Chondrocyte (in vitro differentiated cells): ENCODE data around the gene CXCR5. TPM values are rescaled to one million over a fixed set of nuclear protein-coding genes. Genes with fewer than 3 reads are reported as not detected.

Source experiments
- DNase-seq: peaks from one replicate; pipeline ENCODE4 v3.0.0; 2021; ENCODE audit warnings: mixed read lengths, low spot score
- H3K27ac Mint-ChIP-seq: one replicate; pipeline ENCODE4 v1.8.0; 2021; ENCODE audit warnings: mild to moderate bottlenecking, moderate library complexity, mixed read lengths; ENCODE audit not compliant: unreplicated experiment
- H3K27me3 Mint-ChIP-seq: 2 replicates; pipeline ENCODE4 v1.8.0; 2021; ENCODE audit warnings: low read depth, mixed read lengths
- H3K36me3 Mint-ChIP-seq: 2 replicates; pipeline ENCODE4 v1.8.0; 2021; ENCODE audit warnings: low read depth, mixed read lengths
- H3K4me1 Mint-ChIP-seq: 2 replicates; pipeline ENCODE4 v1.8.0; 2021; ENCODE audit warnings: low read depth, mild to moderate bottlenecking, mixed read lengths
- H3K4me3 Mint-ChIP-seq: one replicate; pipeline ENCODE4 v1.8.0; 2021; ENCODE audit warnings: mild to moderate bottlenecking, moderate library complexity, mixed read lengths; ENCODE audit not compliant: unreplicated experiment
- H3K9me3 Mint-ChIP-seq: 2 replicates; pipeline ENCODE4 v1.8.0; 2021; ENCODE audit warnings: low read depth, mixed read lengths
- CTCF ChIP-seq: fragments of 200-600 bp; sonication (generic); IDR thresholded peaks from 2 replicates; pipeline ENCODE4 v1.5.0; 2021; ENCODE audit warnings: antibody characterized with exemption, mild to moderate bottlenecking, moderate library complexity
- total RNA-seq: library from RNA; stranded (reverse); gene quantifications from 3 replicates; pipeline ENCODE4 v1.2.1, GENCODE V29; 2021

Gene CXCR5
- total RNA-seq, 1 donor from 2014 or later, result 0.07 TPM

GRCh38 chr11:118921121-118921928 lies 37.6 kb downstream of the CXCR5 start:
- no peak for TF ChIP-seq CTCF
- Mint-ChIP-seq H3K4me3 (peak overlapping the region; percentile 98), H3K4me1 (peaks cover 69% of the 10 kb centered on the region), H3K27ac (peak overlapping the region; percentile 97), H3K27me3 (no peaks in the 10 kb centered on the region), H3K36me3 (peaks cover 3% of the 10 kb centered on the region), H3K9me3 (no peaks in the 10 kb centered on the region)
- DNase-seq, result no peak

GRCh38 chr11:118921929-118922744 lies 38.4 kb downstream of the CXCR5 start:
- Mint-ChIP-seq H3K4me1 (peaks cover 66% of the 10 kb centered on the region), H3K36me3 (peaks cover 3% of the 10 kb centered on the region), H3K27me3 (no peaks in the 10 kb centered on the region), H3K9me3 (no peaks in the 10 kb centered on the region), H3K27ac (peak overlapping the region; percentile 97), H3K4me3 (peak overlapping the region; percentile 98)
- no peak for DNase-seq
- no peak for TF ChIP-seq CTCF

- no peaks in the 10 kb centered on the region for H3K27me3 Mint-ChIP-seq
- H3K4me1 Mint-ChIP-seq, result peaks cover 66% of the 10 kb centered on the region
- H3K4me3 Mint-ChIP-seq, result peak overlapping the region; percentile 98
- no peak for TF ChIP-seq CTCF
- no peaks in the 10 kb centered on the region for H3K9me3 Mint-ChIP-seq
- peak overlapping the region; percentile 97 for H3K27ac Mint-ChIP-seq
- peaks cover 3% of the 10 kb centered on the region for H3K36me3 Mint-ChIP-seq
- DNase-seq, result no peak
Measured at GRCh38 chr11:118922745-118923627, 39.3 kb downstream of the CXCR5 start.

- Mint-ChIP-seq H3K36me3 (peaks cover 3% of the 10 kb centered on the region), H3K4me1 (peaks cover 62% of the 10 kb centered on the region)
- no peak for TF ChIP-seq CTCF
Measured at GRCh38 chr11:118923721-118924587, 40.3 kb downstream of the CXCR5 start.

More at GRCh38 chr11:118923721-118924587, 40.3 kb downstream of the CXCR5 start:
- no peak for DNase-seq
- Mint-ChIP-seq H3K4me3 (peak overlapping the region; percentile 98), H3K27ac (peak overlapping the region; percentile 97), H3K9me3 (no peaks in the 10 kb centered on the region), H3K27me3 (no peaks in the 10 kb centered on the region)
